IMR-90 (cell line): Measurements from ENCODE around the gene PLXND1. TPM values are rescaled to one million over a fixed set of nuclear protein-coding genes. Genes with fewer than 3 reads are reported as not detected.

Experiments used
- ATAC-seq: fragments of 200-7000 bp; cut with Tn5 transposase; 2 replicates; pipeline ENCODE4 v1.9.1; 2020; ENCODE audit warnings: low read depth, mild to moderate bottlenecking, moderate library complexity
- BruUV-seq: library from RNA; stranded (reverse); fragments of 400-500 nt; replicated peaks from 2 replicates; lab custom pipeline; 2021; lab: Mats Ljungman, UMichigan
- CTCF ChIA-PET: fragments of 300-600 bp; formaldehyde crosslinking; extraction: SDS; loops from one replicate; lab custom pipeline; 2021; ENCODE audit warnings: antibody characterized with exemption; lab: Yijun Ruan, JAX
- POLR2A ChIA-PET: fragments of 300-600 bp; sonication (Branson Sonifier 250); formaldehyde crosslinking; loops from one replicate; lab custom pipeline; 2022; ENCODE audit warnings: antibody characterized with exemption; ENCODE audit not compliant: unreplicated experiment; lab: Charles Lee
- DNase-seq: peaks from one replicate; pipeline ENCODE4 v3.0.0; 2013
- H2AFZ ChIP-seq: replicated peaks from 2 replicates; pipeline ENCODE3; 2013; ENCODE audit warnings: low read length, mild to moderate bottlenecking; ENCODE audit not compliant: poor library complexity
- H2AK5ac ChIP-seq: 2 replicates; pipeline ENCODE4 v1.6.1; 2013; ENCODE audit warnings: low read depth, low read length, inconsistent platforms
- H2AK9ac ChIP-seq: replicated peaks from 2 replicates; pipeline ENCODE3; 2013; ENCODE audit warnings: mild to moderate bottlenecking, low read depth, low read length, moderate library complexity; ENCODE audit not compliant: poor library complexity
- H2BK120ac ChIP-seq: 2 replicates; pipeline ENCODE4 v1.6.1; 2013; ENCODE audit warnings: low read depth, low read length, inconsistent platforms
- H2BK15ac ChIP-seq: 3 replicates; pipeline ENCODE4 v1.6.1; 2013; ENCODE audit warnings: low read depth, low read length, inconsistent platforms
- H2BK20ac ChIP-seq: 2 replicates; pipeline ENCODE4 v1.6.1; 2013; ENCODE audit warnings: low read depth, mild to moderate bottlenecking, inconsistent platforms, low read length, moderate library complexity
- H2BK5ac ChIP-seq: 2 replicates; pipeline ENCODE4 v1.6.1; 2013; ENCODE audit warnings: mild to moderate bottlenecking, low read depth, low read length, inconsistent platforms; ENCODE audit not compliant: poor library complexity, severe bottlenecking
- H3K14ac ChIP-seq: replicated peaks from 2 replicates; pipeline ENCODE4 v1.6.1; 2013; ENCODE audit warnings: low read depth, low read length, inconsistent platforms
- H3K18ac ChIP-seq: 2 replicates; pipeline ENCODE4 v1.6.1; 2013; ENCODE audit warnings: low read depth, low read length, control low read depth
- H3K23ac ChIP-seq: 2 replicates; pipeline ENCODE4 v1.6.1; 2013; ENCODE audit warnings: low read depth, low read length, inconsistent platforms
- H3K27ac ChIP-seq: 2 replicates; pipeline ENCODE4 v1.5.1; 2013; ENCODE audit warnings: mild to moderate bottlenecking, control low read depth, low read length; ENCODE audit not compliant: insufficient read depth
- H3K27me3 ChIP-seq: 2 replicates; pipeline ENCODE4 v1.6.1; 2013; ENCODE audit warnings: low read length; ENCODE audit not compliant: control insufficient read depth, insufficient read depth
- H3K36me3 ChIP-seq: 2 replicates; pipeline ENCODE4 v1.6.1; 2013; ENCODE audit warnings: low read length, mixed read lengths; ENCODE audit not compliant: control insufficient read depth, insufficient read depth
- H3K4ac ChIP-seq: 2 replicates; pipeline ENCODE4 v1.6.1; 2013; ENCODE audit warnings: low read depth, low read length, inconsistent platforms
- H3K4me1 ChIP-seq: 2 replicates; pipeline ENCODE4 v1.6.1; 2013; ENCODE audit warnings: low read length, mixed read lengths; ENCODE audit not compliant: control insufficient read depth, insufficient read depth
- H3K4me2 ChIP-seq: 2 replicates; pipeline ENCODE4 v1.6.1; 2013; ENCODE audit warnings: low read depth, mild to moderate bottlenecking, control low read depth, low read length, moderate library complexity
- H3K4me3 ChIP-seq: 2 replicates; pipeline ENCODE4 v1.5.1; 2013; ENCODE audit warnings: low read depth, mild to moderate bottlenecking, control low read depth, low read length, moderate library complexity; ENCODE audit not compliant: insufficient read depth
- H3K56ac ChIP-seq: 2 replicates; pipeline ENCODE4 v1.6.1; 2013; ENCODE audit warnings: low read length, inconsistent platforms; ENCODE audit not compliant: insufficient read depth; ENCODE audit errors: extremely low read depth
- H3K79me1 ChIP-seq, 2 experiments: 2 replicates each; pipeline ENCODE4 v1.6.1; 2013; ENCODE audit warnings: low read length in 2 of 2, inconsistent platforms in 1 of 2, low read depth in 1 of 2
- H3K9ac ChIP-seq: 2 replicates; pipeline ENCODE4 v1.6.1; 2013; ENCODE audit warnings: low read depth, low read length, control low read depth
- H3K9me1 ChIP-seq: 2 replicates; pipeline ENCODE4 v1.6.1; 2013; ENCODE audit warnings: low read length, inconsistent platforms; ENCODE audit not compliant: insufficient read depth
- H3K9me3 ChIP-seq: 2 replicates; pipeline ENCODE4 v1.6.1; 2013; ENCODE audit warnings: low read length; ENCODE audit not compliant: control insufficient read depth, insufficient read depth
- H4K20me1 ChIP-seq: 2 replicates; pipeline ENCODE4 v1.6.1; 2013; ENCODE audit warnings: low read length, inconsistent platforms; ENCODE audit not compliant: insufficient read depth
- H4K5ac ChIP-seq: 2 replicates; pipeline ENCODE4 v1.6.1; 2013; ENCODE audit warnings: mild to moderate bottlenecking, low read depth, low read length, control low read depth
- H4K8ac ChIP-seq, 2 experiments: 2 replicates each; pipeline ENCODE4 v1.6.1; 2013; ENCODE audit warnings: low read depth in 2 of 2, low read length in 2 of 2, control low read depth in 1 of 2, inconsistent platforms in 1 of 2
- H4K91ac ChIP-seq: 2 replicates; pipeline ENCODE4 v1.6.1; 2013; ENCODE audit warnings: low read depth, low read length, inconsistent platforms; ENCODE audit not compliant: insufficient read depth
- BHLHE40 ChIP-seq: fragments of 150-350 bp; IDR thresholded peaks from 2 replicates; pipeline ENCODE4 v1.6.1; 2016; ENCODE audit warnings: mild to moderate bottlenecking, low read depth, low read length
- CEBPB ChIP-seq: IDR thresholded peaks from 2 replicates; pipeline ENCODE4 v1.6.1; 2012; ENCODE audit warnings: low read depth, low read length, improper control_type of control experiment
- CHD1 ChIP-seq: IDR thresholded peaks from 2 replicates; pipeline ENCODE4 v1.6.1; 2012; ENCODE audit warnings: low read depth, low read length, improper control_type of control experiment
- ELK1 ChIP-seq: fragments of 150-350 bp; IDR thresholded peaks from 2 replicates; pipeline ENCODE4 v1.6.1; 2016; ENCODE audit warnings: low read depth, mild to moderate bottlenecking, low read length, moderate library complexity, borderline replicate concordance
- FOS ChIP-seq: fragments of 150-350 bp; IDR thresholded peaks from 2 replicates; pipeline ENCODE4 v1.6.1; 2016; ENCODE audit warnings: low read depth, low read length
- MAFK ChIP-seq: IDR thresholded peaks from 2 replicates; pipeline ENCODE4 v1.6.1; 2012; ENCODE audit warnings: low read depth, low read length, improper control_type of control experiment
- MAZ ChIP-seq: IDR thresholded peaks from 2 replicates; pipeline ENCODE4 v1.6.1; 2012; ENCODE audit warnings: low read depth, mild to moderate bottlenecking, low read length, improper control_type of control experiment, moderate library complexity, borderline replicate concordance
- MXI1 ChIP-seq: IDR thresholded peaks from 2 replicates; pipeline ENCODE4 v1.6.1; 2012; ENCODE audit warnings: low read depth, mild to moderate bottlenecking, low read length, moderate library complexity, borderline replicate concordance
- NFE2L2 ChIP-seq: fragments of 150-350 bp; IDR thresholded peaks from 2 replicates; pipeline ENCODE4 v1.6.1; 2016; ENCODE audit warnings: low read depth, mild to moderate bottlenecking, low read length
- POLR2A ChIP-seq: IDR thresholded peaks from 2 replicates; pipeline ENCODE4 v1.6.1; 2012; ENCODE audit warnings: mild to moderate bottlenecking, low read depth, low read length
- RAD21 ChIP-seq: IDR thresholded peaks from 2 replicates; pipeline ENCODE4 v1.6.1; 2012; ENCODE audit warnings: low read length, improper control_type of control experiment
- RCOR1 ChIP-seq: IDR thresholded peaks from 2 replicates; pipeline ENCODE4 v1.6.1; 2012; ENCODE audit warnings: mild to moderate bottlenecking, low read length, improper control_type of control experiment; ENCODE audit not compliant: insufficient replicate concordance
- RFX5 ChIP-seq: IDR thresholded peaks from 2 replicates; pipeline ENCODE4 v1.8.0; 2012; ENCODE audit warnings: low read depth, mild to moderate bottlenecking, low read length, moderate library complexity
- SMC3 ChIP-seq: fragments of 150-350 bp; IDR thresholded peaks from 2 replicates; pipeline ENCODE4 v1.6.1; 2016; ENCODE audit warnings: low read depth, mild to moderate bottlenecking, antibody characterized with exemption, low read length, moderate library complexity
- USF2 ChIP-seq: fragments of 150-350 bp; IDR thresholded peaks from 2 replicates; pipeline ENCODE4 v1.6.1; 2017; ENCODE audit warnings: mild to moderate bottlenecking, antibody characterized with exemption, low read length, low read depth
- WGBS, 2 experiments: methylation state at CpG; one replicate each; pipeline versions ENCODE4 v1.1.5 to v1.1.7; 2013; ENCODE audit warnings: missing lambda C conversion rate in 2 of 2; ENCODE audit not compliant: insufficient read length in 1 of 2; ENCODE audit errors: extremely low coverage in 2 of 2; 5-methylcytosine and 5-hydroxymethylcytosine counted together
- dilution Hi-C: fragments of 300-500 bp; cut with HindIII; formaldehyde crosslinking; loops from one replicate; pipeline ENCODE4 v1.14.3; 2018; ENCODE audit warnings: low sequenced_read_pairs; ENCODE audit not compliant: unreplicated experiment
- in situ Hi-C: fragments of 300-500 bp; cut with MboI; formaldehyde crosslinking; loops from 3 replicates; pipeline ENCODE4 v1.14.3; 2019; ENCODE audit warnings: low sequenced_read_pairs, inconsistent platforms, mixed read lengths
- intact Hi-C: fragments of 100-400 bp; cut with micrococcal nuclease; formaldehyde crosslinking; loops from 2 replicates; pipeline ENCODE4 v1.10.0; 2022
- polyA plus RNA-seq, 3 experiments: library from polyadenylated mRNA; depleted of rRNA; stranded (reverse); fragments of >200 nt; gene quantifications; 2 replicates each; pipeline ENCODE4 v1.2.3, GENCODE V29; 2012; ENCODE audit warnings: low replicate concordance in 1 of 3
- total RNA-seq: library from RNA; depleted of rRNA; stranded (reverse); fragments of >200 nt; gene quantifications from 2 replicates; pipeline ENCODE4 v1.2.3, GENCODE V29; 2012
- TF ChIP-seq, protein P1 (sequence below): conservative IDR thresholded peaks from 2 replicates; pipeline ENCODE4 v1.5.1; 2012; ENCODE audit warnings: mild to moderate bottlenecking, low read depth, low read length, improper control_type of control experiment

PLXND1 gene
- total and polyA plus RNA-seq, 2 of the 4 experiments (the other 2 are of a cell fraction) = 19.2 to 67.1 TPM

- POLR2A ChIA-PET = no interaction called here
- H3K79me1 ChIP-seq = no peaks in the 10 kb centered on the region
- CTCF ChIA-PET = no interaction called here
- intact Hi-C loops (no loop called here), dilution Hi-C loops (no loop called here), in situ Hi-C loops (no loop called here)
- H3K4me1 ChIP-seq = no peaks in the 10 kb centered on the region
- no peak overlapping the region for H3K14ac ChIP-seq
- no peak overlapping the region for H2BK5ac ChIP-seq
- no peak overlapping the region for H2BK20ac ChIP-seq
- BruUV-seq = no TSS peak
- no peak overlapping the region for H2BK15ac ChIP-seq
- H3K56ac ChIP-seq = no peak overlapping the region
- H3K18ac ChIP-seq = no peak overlapping the region
- no peak overlapping the region for H3K23ac ChIP-seq
- H4K8ac ChIP-seq = no peak overlapping the region
- DNase-seq = no peak
- no peak overlapping the region for H2AFZ ChIP-seq
- no peaks in the 10 kb centered on the region for H4K20me1 ChIP-seq
- no peak overlapping the region for H3K9ac ChIP-seq
- H2AK5ac ChIP-seq = no peak overlapping the region
- no peak overlapping the region for H3K4me3 ChIP-seq
- H3K4me2 ChIP-seq = no peak overlapping the region
- H2AK9ac ChIP-seq = no peak overlapping the region
- peaks cover 20% of the 10 kb centered on the region; the same call in 1 of the 2 replicates for H3K36me3 ChIP-seq
- H3K9me1 ChIP-seq = peaks cover 6% of the 10 kb centered on the region; the same call in 1 of the 2 replicates
- TF ChIP-seq RCOR1 (no peak), USF2 (no peak), FOS (no peak), MAFK (no peak), MXI1 (no peak), RFX5 (no peak), RAD21 (no peak), BHLHE40 (no peak), ELK1 (no peak), CEBPB (no peak), POLR2A (no peak), CHD1 (no peak), MAZ (no peak), SMC3 (no peak), NFE2L2 (no peak)
- TF ChIP-seq, protein P1, sequence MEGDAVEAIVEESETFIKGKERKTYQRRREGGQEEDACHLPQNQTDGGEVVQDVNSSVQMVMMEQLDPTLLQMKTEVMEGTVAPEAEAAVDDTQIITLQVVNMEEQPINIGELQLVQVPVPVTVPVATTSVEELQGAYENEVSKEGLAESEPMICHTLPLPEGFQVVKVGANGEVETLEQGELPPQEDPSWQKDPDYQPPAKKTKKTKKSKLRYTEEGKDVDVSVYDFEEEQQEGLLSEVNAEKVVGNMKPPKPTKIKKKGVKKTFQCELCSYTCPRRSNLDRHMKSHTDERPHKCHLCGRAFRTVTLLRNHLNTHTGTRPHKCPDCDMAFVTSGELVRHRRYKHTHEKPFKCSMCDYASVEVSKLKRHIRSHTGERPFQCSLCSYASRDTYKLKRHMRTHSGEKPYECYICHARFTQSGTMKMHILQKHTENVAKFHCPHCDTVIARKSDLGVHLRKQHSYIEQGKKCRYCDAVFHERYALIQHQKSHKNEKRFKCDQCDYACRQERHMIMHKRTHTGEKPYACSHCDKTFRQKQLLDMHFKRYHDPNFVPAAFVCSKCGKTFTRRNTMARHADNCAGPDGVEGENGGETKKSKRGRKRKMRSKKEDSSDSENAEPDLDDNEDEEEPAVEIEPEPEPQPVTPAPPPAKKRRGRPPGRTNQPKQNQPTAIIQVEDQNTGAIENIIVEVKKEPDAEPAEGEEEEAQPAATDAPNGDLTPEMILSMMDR = no peak
- no peaks in the 10 kb centered on the region for H3K9me3 ChIP-seq
- no peak overlapping the region for H3K27ac ChIP-seq
- ATAC-seq = no peak
- no peak overlapping the region for H2BK120ac ChIP-seq
- H4K5ac ChIP-seq = no peak overlapping the region
- no peak overlapping the region for H4K91ac ChIP-seq
- no peak overlapping the region for H3K4ac ChIP-seq
- H3K27me3 ChIP-seq = no peaks in the 10 kb centered on the region
- WGBS, 2 experiments = 100% methylated on average over 3 of the region's 8 CpGs; no CpG with 5 or more reads in 1 of the 2 experiments
These were observed 92.8 kb downstream of the PLXND1 start for GRCh38 chr3:129513705-129514104.
